Activated effector memory CD4-positive, alpha-beta T cell treated with anti-CD3 and anti-CD28 coated beads, Interleukin-2, amount 50 U/mL, for 16 hours (primary cell): ENCODE measurements around the gene AP2A2.
"Not testable (repeated sequence)": the region's sequence is repeated elsewhere in the genome, so short reads cannot be mapped to it uniquely, and the experiment has no call there.

Experiments used
- DNase-seq: peaks from one replicate; pipeline ENCODE4 v3.0.0-alpha.2; 2020

Gene AP2A2

DNA sequence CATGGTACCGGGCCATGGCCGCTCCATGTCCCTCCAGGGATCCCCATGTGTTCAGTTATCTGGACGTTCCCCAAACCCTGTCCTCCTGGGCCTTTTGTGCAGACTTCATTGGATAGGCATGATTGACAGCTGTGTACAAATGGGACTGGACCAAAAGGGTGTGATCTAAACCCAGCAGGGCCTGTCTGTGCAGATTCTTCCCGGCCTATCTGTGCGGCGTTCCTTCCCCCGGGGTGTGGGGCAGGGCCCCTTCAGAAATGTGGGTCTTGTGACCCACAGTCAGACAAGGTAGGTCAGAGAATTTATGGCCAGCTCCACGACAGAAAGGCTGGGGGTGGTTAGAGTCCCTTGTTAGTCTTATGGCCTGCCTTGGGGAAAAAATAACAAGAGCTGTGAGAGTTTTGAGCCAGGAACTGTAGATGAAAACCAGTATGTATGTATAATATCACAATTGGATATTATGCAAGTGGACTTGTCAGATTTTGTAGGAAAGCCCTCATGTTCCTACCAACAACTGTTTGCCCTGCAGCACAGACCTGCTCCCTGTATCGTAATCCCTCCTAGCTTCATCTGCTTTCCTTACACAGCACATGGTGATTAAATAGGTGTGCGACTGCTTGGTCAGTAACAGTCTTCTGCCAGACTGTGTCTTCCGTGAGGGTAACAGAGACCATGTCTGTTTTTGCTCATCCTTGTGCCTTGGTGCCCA is 31.7 kb downstream of the AP2A2 start:
- no peak for DNase-seq

DNA sequence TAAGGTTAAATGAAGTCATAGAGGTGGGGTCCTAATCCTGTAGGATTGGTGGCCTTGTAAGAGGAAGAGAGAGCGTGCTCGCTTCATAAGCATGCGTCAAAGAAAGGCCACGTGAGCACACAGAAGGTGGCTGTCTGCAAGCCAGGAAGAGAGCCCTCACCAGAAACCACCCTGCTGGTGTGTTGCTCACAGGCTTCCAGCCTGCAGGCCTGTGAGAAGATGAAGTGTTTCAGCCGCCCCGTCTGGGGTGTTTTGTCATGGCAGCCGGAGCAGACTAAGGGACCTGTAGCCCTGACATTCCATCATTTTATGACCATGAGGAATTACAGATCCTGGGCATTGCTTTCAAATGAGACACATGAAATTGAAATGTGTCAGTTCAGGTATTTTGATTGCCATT is 32.4 kb downstream of the AP2A2 start:
- DNase-seq: no peak

DNA sequence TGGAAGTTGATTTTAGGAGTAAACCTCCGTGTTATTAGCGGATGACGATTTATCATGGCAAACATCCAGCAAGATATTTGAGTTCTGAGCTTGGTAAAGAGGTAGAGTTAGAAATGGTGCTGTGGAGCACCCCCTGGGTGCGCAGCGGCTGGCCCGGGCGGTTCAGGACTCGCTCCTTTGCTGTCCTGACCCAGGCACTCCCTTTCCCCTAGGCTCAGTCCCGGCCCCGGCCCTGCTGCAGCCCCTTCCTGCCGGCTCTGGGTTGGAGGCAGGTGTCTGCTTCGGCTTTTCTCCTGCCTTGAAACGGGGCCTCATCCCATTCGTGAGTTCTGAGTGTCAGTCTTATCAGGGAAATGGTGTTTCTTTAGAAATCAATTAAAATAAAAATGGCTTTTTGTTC is 33.4 kb downstream of the AP2A2 start:
- DNase-seq: no peak

DNA sequence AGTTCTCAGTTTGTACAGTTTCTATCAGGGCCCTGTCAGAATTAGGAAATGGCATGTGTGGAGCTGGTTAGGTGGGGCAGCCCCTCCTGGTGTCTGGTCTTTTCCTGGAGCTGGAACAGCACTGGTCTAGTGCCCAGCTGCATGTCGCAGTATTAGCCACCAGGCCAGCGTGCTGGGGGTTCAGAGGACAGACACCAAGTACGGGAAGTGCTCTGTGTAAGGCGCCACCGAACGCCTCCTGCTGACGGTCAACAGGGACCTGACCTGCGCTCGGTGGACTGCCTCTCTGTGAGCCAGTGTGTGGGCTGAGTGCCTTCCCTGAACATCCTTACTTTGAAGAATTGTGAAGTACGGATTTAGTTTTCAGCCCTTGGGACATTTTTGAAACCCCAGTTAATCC is 33.9 kb downstream of the AP2A2 start:
- no peak for DNase-seq

DNA sequence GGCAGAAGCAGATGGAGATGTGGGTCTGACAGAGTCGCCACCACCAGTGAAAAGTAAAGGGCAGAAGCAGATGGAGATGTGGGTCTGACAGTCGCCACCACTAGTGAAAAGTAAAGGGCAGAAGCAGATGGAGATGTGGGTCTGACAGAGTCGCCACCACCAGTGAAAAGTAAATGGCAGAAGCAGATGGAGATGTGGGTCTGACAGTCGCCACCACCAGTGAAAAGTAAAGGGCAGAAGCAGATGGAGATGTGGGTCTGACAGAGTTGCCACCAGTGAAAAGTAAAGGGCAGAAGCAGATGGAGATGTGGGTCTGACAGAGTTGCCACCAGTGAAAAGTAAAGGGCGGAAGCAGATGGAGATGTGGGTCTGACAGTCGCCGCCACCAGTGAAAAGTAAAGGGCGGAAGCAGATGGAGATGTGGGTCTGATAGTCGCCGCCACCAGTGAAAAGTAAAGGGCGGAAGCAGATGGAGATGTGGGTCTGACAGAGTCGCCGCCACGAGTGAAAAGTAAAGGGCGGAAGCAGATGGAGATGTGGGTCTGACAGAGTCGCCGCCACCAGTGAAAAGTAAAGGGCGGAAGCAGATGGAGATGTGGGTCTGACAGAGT is 35.7 kb downstream of the AP2A2 start:
- not testable (repeated sequence) for DNase-seq

DNA sequence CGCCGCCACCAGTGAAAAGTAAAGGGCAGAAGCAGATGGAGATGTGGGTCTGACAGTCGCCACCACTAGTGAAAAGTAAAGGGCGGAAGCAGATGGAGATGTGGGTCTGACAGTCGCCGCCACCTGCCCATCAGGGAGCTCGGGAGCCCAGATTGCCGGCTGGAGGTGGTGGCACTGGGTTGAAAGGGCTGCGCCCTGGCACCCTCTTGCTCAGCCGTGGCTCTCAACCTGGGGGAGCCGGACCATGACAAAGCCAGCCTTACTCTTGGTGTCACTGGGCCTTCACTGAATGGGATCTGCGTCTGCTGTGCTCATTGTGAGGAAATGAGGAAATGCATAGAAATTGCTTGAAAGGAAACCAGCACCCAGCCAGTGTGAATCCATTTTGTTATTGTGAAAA is 36.3 kb downstream of the AP2A2 start:
- no peak for DNase-seq

DNA sequence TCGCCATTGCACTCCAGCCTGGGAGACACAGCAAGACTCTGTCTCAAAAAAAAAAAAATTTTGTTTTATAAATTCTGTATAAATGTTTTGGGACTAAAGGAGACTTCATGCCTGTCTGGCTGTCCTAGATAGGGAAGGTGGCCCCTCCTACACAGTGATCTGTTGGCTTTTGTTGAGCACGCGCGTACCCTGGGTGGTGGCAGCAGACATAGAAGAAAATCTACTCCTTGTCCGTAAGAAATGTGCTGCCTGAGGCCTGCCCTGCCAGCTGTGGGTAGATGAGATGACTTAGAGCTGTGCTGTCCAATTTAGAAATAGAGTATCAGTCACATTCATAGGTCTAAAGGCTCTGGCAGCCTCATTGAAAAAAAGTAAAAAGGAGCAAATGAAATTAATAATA is 37.0 kb downstream of the AP2A2 start:
- DNase-seq: no peak

DNA sequence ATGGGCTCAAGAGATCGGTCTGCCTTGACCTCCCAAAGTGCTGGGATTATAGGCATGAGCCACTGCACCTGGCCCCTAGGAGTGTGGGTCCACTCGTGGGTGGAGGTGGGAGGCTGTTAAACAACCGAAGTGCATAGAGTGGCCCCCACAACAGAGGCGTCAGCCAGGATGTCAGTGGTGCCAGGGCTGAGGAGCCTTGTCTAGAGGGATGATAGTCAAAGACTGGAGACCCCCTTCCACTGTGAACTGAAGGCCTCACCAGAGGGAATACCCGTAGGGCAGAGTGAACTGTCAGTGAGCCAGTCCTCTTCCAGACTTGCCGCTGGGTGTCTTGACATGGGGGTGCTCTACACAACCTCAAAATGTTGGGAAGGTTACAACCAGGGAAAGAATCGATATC is 38.2 kb downstream of the AP2A2 start:
- DNase-seq: no peak

DNA sequence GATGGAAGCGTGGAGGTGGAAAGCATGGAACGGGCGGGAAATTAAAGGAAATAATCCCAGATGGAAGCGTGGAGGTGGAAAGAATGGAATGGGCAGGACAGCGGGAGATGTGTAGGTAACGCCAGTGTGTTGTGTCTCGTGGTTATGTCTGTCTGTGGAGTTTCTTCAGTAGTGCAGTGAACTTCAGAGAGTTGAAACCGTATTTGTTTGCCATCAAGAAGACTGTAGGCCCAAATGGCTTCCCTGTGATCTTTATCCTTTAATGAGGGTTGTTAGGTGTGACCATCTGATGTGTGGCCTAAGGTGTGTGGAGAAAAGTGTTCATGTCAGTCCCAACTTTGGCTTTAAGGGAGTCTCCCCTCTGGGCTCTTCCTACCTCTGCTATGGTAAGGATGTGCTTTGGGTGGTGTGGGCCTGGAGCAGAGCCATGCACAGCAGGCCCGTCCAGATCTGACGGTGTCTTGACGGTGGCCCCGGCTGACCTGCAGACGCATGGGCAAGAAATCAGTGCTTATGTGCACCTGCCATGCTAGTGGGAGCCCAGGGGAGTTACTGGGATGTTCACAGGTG is 39.6 kb downstream of the AP2A2 start:
- DNase-seq: no peak

DNA sequence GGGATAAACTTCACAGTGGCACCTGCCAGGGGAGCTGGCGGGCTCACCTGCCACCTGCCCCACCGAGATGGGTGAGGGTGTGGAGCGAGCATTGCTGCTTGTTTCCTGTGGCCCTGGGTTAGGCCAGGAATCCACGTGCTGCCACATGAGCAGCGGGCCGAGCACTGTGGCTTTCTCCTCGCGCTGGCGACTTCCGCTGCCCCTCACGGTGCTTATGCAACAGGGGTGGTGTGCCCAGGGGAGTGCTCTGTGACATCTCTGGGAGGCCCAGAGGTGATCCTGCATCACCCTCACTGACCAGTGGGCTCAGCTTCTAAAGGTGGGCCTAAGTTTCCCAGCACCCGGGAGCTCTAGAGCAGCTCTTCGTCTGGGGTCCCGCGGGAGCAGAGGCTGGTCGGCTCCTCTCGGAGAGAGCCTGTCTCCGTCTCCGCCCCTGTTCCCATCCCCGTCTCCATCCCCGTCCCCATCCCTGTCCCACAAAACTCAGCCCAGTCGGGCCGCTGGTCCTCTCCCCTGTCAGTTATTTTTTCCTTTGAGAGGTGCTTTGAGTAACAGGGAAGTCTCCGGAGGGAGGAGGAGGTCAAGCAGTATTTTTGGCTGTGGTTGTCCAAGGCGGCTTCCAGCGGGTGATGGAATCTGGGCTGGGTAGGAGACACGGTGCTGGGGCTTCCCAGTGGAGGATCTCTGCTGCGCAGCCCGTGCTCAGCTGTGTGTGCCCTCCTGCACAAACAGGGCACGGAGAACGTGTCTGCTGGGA is 42.5 kb downstream of the AP2A2 start:
- no peak for DNase-seq

DNA sequence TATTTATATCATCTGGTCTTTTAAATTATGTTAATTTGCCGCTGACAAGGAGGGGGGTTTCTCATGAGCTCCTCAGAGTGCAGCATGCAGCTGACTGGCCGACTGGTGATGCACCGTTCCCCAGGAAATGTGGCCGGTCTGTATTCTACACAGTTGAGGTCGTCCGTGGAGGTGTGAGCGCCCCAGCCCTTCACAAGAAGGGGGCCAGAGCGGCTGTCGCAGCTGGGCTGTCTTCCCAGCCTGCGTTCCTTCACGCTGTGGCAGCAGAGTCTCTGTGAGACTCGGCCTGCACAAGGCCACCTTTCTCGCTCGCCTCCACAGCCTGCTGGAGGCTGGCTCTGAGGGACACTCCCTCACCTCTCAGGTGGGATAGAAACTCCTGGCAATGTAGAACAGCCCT is 43.2 kb downstream of the AP2A2 start:
- no peak for DNase-seq

DNA sequence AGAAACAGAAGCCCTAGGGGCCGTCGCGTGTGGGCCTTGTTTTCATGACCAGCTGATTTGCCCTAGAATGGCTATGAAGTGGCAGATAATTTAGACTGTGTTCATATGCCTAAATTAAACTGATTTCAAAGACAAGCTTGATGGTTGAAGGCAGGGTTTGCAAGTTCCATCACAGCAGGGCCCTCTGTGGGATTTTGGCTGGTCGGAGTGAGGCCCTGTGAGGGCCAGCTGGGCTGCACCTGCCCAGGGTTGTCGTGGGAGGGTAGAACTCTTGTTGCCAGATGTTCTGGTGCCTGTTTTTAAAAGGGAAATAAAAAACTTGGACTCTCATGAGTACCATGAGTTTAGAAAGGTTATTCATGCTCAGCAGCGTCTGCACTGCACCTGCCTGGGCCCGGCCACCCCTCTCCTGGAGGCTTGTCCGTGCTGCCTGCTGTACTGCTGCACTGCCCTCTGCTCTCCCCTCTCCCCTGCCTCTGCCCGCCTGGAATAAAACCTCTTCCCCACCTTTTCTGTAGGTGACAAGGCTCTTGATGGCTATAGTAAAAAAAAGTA is 44.1 kb downstream of the AP2A2 start:
- no peak for DNase-seq

DNA sequence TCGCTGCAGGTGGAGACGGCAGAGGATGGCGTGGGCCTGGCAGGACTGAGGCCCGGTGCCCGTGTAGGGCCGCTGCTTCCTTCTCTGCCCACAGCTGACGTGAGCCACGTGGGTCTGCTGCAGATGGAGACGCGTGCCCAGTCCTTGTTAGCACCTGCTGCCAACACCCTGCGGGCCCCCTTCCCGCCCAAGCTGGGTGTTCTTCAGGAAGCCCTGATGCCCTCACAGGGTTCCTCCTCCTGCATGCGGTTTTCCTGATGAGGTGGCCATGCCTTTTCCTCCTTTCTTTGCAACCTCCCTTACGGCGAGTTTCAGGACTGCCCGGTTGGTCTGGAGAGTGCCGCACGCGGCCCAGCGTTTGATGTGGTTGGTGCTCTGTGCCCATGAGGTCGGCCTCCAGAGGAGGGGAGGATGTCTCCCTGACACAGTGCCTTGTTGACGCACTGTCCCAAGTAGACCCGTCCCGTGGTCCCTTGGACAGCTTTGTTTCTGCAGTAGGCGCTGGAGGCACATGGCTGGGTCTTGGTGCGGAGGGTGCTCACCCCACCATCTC is 44.7 kb downstream of the AP2A2 start:
- no peak for DNase-seq

DNA sequence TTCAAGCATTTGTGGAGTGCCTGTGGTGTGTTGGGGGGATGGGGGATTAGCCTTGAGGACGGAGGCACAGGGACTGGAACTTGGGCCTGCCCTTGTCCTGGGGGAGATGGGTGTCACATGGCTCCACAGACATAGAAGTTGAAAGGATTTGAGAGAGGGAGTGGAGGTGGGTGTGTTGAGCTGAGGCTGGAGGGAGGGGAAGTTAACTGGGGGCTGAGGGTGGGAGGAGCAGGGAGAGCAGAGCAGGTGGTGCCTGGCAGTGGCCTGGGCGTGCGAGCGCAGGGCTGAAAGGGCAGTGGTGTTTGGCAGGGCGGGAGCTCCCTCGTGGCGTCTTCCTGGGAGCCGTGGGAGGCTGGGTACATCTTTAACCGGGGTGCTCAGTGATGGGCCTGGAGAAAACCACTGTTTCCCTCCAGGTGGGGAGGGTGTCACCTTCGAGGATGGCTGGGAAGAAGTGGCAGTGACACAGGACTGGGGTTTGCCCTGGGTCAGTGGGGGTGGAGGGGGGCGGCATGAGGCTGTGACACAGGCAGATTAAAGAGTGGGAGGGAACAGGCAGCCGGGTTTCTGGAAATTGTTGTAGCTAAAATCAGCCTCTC is 45.5 kb downstream of the AP2A2 start:
- DNase-seq: no peak

DNA sequence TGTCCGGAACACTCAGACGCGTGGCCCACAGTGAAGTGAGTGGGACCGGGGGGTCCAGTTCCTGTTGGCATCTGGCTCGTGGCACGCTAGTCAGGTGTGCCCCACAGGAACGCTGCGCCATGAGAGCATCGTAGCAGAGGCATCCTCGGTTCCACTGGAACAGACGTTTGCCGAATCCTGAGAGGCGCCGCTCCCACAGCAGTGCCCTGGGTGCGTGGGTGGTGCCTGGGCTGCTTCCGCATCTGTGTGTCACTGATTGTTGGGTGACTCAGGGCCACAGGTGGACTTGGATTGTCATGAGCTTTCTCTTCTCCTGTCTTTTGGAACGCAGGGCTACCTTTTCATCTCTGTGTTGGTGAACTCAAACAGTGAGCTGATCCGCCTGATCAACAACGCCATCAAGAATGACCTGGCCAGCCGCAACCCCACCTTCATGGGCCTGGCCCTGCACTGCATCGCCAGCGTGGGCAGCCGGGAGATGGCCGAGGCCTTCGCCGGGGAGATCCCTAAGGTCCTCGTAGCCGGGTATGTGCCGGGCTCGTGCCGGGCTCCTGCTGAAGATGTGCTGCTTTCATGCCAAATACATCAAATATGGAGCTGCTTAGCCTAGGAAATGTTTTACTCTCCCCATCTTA is 46.2 kb downstream of the AP2A2 start:
- DNase-seq: no peak

DNA sequence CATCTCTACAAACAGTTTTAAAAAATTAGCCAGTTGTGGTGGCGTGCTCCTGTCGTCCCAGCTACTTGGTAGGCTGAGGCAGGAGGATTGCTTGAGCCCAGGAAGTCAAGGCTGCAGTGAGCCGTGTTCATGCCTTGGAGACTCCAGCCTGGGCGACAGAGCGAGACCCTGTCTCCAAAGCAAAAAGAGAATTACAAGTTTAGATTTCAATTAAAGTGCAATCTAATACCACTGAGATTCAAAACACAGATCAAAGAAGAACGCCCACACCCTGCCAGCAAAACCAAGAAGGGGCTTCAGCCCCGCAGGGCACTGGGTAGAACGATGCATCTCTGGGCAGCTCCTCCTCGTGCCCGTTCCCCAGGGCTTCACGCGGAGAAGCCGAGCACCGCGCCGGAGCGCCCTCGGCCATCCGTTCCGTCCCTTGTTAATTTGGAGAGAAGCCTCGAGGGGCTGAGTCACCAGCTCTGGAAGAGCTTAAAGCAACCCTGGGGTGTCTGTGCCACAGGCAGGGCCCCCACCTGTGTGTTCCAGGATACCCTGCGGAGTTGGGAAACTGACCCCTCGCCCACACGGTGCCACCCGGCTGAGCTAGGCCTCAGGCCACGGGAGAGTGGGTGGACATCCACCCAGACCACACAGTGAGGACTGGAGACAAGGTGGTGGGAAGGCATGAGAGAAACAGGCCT is 47.0 kb downstream of the AP2A2 start:
- DNase-seq: no peak

DNA sequence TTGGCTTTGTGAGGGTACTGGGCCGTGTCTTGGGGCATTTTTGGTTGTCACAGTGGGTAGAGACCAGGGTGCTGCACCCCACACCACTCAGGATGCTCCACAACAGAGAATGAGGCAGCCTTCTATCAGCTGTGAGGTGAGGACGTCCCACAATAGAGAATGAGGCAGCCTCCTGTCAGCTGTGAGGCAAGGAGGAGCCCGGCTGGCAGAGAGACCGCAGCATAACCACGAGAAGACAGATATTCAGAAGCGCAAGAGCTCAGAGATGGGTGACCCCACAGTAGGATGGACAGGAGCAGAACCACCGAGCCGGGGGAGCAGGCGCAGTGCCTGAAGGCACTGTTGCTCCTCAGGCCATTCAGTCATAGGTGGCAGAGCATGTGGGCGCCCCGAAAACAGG is 47.6 kb downstream of the AP2A2 start:
- DNase-seq: no peak

DNA sequence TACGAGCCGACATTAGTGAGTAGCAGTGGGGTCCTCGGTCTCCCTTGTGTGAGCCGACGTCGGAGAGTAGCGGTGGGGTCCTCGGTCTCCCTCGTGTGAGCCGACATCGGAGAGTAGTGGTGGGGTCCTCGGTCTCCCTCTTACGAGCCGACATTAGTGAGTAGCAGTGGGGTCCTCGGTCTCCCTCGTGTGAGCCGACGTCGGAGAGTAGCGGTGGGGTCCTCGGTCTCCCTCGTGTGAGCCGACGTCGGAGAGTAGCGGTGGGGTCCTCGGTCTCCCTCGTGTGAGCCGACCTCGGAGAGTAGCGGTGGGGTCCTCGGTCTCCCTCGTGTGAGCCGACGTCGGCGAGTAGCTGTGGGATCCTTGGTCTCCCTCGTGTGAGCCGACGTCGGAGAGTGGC is 49.7 kb downstream of the AP2A2 start:
- DNase-seq: not testable (repeated sequence)

DNA sequence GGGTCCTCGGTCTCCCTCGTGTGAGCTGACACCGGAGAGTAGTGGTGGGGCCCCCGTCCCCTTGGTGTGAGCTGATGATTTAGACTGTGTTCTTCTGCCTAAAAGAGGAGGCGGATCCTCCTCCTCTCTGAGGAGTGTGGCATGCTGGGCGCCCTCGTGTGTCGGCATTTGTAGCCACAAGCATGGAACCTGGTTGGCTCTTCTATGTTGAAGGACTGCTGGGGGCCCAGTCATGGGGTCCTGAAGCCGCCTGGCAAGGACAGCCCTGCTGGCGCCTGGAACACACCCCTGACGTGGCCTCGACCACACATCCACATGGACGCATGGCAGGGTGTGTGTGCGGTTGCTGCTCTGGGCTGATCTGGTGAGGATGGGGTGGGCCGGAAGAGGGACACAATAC is 50.2 kb downstream of the AP2A2 start:
- no peak for DNase-seq

DNA sequence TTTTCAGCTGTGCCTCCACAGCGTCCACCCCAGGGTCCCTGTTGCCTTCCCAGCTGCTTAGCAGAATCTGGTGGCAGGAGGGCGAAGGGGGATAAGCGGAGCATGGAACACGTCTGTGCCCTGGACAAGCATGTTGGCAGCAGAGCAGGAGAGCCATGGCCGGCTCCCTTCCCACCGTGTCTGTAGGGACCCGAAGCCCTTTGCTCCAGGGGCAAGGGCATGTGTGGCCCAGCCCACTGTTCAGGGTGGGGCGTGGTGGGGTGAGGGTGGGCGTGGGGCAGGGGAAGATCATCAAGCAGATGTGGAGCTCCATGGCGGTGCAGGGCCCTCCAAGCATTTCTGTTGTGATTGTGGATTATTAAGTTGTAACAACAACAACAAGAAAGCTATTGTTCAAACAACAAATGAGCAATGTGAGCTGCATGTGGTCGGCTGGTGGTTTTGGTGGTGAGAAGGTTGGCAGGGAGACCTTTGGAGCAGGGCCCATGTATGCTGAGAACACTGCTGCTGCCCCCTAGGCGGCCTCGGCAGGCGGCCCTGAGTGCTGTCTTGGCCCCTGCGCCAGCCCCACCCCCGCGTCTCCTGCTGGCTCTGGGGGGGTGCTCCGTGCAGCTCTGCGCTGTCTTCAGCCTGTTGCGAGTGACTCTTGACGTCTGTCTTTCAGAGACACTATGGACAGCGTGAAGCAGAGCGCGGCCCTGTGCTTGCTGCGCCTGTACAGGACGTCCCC is 50.9 kb downstream of the AP2A2 start:
- DNase-seq: no peak
